ENCODE data around the gene PDCD1. TPM values are rescaled to one million over a fixed set of nuclear protein-coding genes. Genes with fewer than 3 reads are reported as not detected.

Gene PDCD1
- total RNA-seq, 4 donors from 2014 or later = 0.49 to 2.3 (median 1.1) TPM

- DNase-seq = no peak
- Histone ChIP-seq H3K27me3 (peaks cover 6% of the 10 kb centered on the region), H3K27ac (no peak overlapping the region), H3K4me1 (peaks cover 13 to 26% of the 10 kb centered on the region in 2 donors), H3K4me3 (replicated peaks in 1 of 3) (no peak overlapping the region), H3K9me3 (no peaks in the 10 kb centered on the region), H3K36me3 (no peaks in the 10 kb centered on the region)
- intact Hi-C loops (cut with DNase I) = no loop called here
- TF ChIP-seq CTCF (IDR thresholded peaks at IDR 0.05) (no peak), POLR2A (IDR thresholded peaks at IDR 0.05) (no peak)
- 30 to 47% methylated on average over 12 to 29 of the region's 29 CpGs for WGBS, 2 donors
Observed at GRCh38 chr2:241863536-241863954, 4.9 kb upstream of the PDCD1 start.

- TF ChIP-seq POLR2A (IDR thresholded peaks at IDR 0.05) (no peak), CTCF (IDR thresholded peaks at IDR 0.05) (no peak)
- H3K27ac ChIP-seq = no peak overlapping the region
- intact Hi-C loops (cut with DNase I) = no loop called here
- H3K27me3 ChIP-seq = peaks cover 6% of the 10 kb centered on the region
- H3K4me3 ChIP-seq (replicated peaks in 1 of 3) = no peak overlapping the region
- no peaks in the 10 kb centered on the region for H3K9me3 ChIP-seq
- H3K36me3 ChIP-seq = no peaks in the 10 kb centered on the region
- WGBS, 2 donors = 79 to 83% methylated on average over 17 to 22 of the region's 22 CpGs
- H3K4me1 ChIP-seq = peaks cover 14 to 27% of the 10 kb centered on the region in 2 donors
- no peak for DNase-seq
Observed at GRCh38 chr2:241862775-241863535, 4.3 kb upstream of the PDCD1 start.

- DNase-seq = no peak
- Histone ChIP-seq H3K27ac (no peak overlapping the region), H3K4me3 (replicated peaks in 1 of 3) (no peak overlapping the region), H3K36me3 (no peaks in the 10 kb centered on the region), H3K4me1 (peaks cover 14 to 27% of the 10 kb centered on the region in 2 donors), H3K9me3 (no peaks in the 10 kb centered on the region), H3K27me3 (peaks cover 6% of the 10 kb centered on the region)
- WGBS, 2 donors = 75 to 76% methylated on average over 8 of the region's 8 CpGs
- intact Hi-C loops (cut with DNase I) = no loop called here
- TF ChIP-seq POLR2A (IDR thresholded peaks at IDR 0.05) (no peak), CTCF (IDR thresholded peaks at IDR 0.05) (no peak)
Observed at GRCh38 chr2:241862093-241862492, 3.4 kb upstream of the PDCD1 start.

GRCh38 chr2:241861264-241861663, 2.6 kb upstream of the PDCD1 start:
- H3K4me3 ChIP-seq (replicated peaks in 1 of 3) = no peak overlapping the region
- no peaks in the 10 kb centered on the region for H3K36me3 ChIP-seq
- H3K9me3 ChIP-seq = no peaks in the 10 kb centered on the region
- peaks cover 6% of the 10 kb centered on the region for H3K27me3 ChIP-seq
- TF ChIP-seq CTCF (IDR thresholded peaks at IDR 0.05) (no peak), POLR2A (IDR thresholded peaks at IDR 0.05) (no peak)
- peaks cover 14 to 27% of the 10 kb centered on the region in 2 donors for H3K4me1 ChIP-seq
- DNase-seq = no peak
- 89 to 98% methylated on average over 1 of the region's 1 CpG for WGBS, 2 donors
- H3K27ac ChIP-seq = no peak overlapping the region
- intact Hi-C loops (cut with DNase I) = no loop called here

Measured in thyroid gland (tissue), 4 donors.